CD4-positive, alpha-beta T cell treated with Interleukin-15 for 4 hours (primary cell): Measurements from ENCODE around the gene SAMD8.
"Not testable (repeated sequence)": the region's sequence is repeated elsewhere in the genome, so short reads cannot be mapped to it uniquely, and the experiment has no call there.

Source experiments
- DNase-seq: peaks from one replicate; pipeline ENCODE4 v3.0.0-alpha.2; 2020; ENCODE audit warnings: low spot score

Gene SAMD8

DNA sequence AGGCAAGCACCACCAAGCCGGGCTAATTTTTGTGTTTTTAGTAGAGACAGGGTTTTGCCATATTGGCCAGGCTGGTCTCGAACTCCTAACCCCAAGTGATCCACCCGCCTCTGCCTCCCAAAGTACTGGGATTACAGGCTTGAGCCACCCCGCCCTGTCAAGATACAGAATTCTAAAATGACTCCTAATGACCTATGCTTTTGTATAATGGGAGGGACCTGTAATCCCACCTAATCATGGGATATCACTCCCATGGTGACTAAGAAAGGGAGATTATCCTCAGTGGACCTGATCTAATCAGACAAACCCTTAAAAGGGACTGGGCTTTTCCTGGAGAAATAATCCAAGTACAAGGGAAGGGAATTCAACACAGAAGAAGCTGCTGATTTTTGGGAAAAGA is 28.8 kb downstream of the SAMD8 start:
- DNase-seq, result no peak

DNA sequence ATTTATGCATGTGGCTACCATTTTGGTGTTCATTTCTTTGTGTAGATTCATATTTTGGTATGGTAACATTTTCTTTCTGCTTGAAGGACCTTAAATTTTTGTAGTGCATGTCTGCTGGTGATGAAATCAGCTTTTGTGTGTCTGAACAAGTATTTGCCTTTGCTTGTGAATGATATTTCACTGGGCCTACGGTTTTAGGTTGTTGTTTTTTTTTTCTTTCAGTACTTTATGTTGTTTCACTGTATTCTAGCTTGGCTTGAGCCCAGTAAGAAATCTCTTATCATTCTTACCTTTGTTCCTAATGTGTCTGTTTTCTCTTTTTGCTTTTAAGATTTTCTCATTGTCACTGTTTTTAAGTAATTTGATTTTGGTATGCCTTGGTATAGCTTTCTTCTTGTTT is 31.9 kb downstream of the SAMD8 start:
- no peak for DNase-seq

DNA sequence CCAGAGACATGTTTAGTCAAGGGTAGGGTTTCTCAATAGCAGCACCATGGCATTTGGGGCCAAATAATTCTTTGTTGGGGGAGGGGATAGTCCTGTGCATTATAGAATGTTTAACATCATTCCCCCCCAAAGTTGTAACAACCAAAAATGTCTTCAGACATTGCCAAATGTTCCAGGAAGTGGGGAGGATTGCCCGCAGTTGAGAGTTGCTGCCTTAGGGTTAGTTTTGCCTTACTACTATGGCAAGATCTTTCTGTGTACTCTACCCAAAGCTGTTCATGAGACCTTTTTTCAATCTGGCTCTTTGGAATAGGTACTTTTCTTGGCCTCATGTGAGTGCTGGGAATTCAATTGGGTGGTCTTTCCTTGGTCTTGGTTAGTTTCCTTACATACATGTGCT is 34.1 kb downstream of the SAMD8 start:
- no peak for DNase-seq

DNA sequence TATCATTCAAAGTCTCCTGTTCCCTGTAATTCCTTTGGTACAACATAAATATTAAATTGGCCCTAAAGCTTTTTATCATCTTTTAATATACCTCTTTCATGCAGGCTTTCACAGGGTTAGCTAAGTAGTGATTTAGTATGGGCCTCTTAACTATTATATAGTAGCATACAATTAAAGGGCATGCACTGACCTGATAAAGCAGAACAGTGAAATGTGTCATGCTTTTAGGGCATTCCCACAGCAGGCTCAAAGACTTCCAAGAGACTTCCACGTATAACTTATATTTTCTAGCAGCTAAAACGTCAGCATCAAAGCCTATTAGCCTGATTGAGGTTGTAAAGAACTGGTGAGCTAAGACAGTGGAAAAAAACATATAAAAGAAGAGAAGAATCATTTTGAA is 35.3 kb downstream of the SAMD8 start:
- no peak for DNase-seq

DNA sequence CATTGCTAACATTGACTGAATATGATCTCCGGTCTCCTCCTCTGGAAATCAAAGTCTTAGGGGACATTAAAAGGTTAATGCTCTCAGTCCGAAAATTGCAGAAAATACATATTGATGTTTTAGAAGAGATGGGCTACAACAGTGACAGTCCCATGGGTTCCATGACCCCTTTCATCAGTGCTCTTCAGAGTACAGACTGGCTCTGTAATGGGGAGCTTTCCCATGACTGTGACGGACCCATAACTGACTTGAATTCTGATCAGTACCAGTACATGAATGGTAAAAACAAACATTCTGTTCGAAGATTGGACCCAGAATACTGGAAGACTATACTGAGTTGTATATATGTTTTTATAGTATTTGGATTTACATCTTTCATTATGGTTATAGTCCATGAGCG is 39.2 kb downstream of the SAMD8 start:
- DNase-seq, result no peak

DNA sequence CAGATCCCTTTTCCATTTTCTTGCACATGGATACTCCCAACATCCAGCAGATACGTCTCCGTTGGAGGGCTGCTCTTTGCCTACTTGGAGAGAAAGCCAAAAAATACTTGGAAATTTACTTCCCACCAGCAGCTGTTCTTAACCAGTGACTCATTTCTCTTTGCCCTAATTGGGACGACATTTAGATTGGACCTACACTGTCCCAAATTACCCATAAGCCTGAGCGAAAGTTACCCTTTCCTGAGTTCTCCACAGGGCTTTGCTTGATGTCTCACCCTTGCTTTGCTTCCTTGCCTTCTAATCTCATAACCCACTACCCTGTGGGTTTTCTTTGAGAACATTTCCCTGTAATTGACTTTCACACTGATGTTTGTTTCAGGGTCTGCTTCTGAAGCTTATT is 48.1 kb downstream of the SAMD8 start:
- DNase-seq, result no peak

DNA sequence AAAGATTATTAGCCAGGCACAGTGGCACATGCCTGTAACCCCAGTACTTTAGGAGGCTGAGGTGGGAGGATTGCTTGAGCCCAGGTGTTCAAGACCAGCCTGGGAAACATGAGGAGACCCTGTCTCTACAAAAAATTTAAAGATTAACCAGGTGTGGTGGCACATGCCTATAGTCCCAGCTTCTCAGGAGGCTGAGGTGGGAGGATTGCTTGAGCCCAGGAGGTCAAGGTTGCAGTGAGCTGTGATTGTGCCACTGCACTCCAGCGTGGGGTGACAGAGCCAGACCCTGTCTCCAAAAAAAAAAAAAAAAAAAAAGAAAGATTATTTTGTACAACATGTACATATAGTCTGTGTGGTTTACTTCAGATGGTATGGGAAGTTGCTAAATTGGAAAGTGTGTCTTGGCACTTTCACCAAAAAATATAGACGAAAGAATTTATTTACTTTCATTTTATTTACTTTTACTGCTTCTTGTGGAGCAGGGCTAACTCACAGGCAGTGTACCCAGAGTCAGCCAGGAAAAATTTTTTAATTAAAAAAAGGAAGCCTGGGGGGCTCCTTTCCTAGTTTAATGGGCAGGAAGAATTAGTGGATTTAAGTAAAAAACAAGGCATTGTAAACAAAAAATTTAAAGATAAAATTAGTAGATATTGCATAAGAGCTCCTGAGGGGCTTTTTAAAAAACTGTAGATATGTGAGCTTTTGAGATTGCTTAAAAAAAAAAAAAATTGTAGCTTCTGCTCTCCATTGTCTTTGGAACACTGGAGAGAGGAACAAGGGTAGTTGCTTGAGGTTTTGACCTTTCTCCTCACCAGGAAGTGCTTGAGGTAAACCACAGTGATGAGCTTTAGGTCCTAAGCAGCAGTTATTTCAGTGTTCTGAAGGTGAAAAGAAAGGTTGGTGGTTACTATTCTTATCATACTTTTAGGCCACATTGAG is 54.5 kb downstream of the SAMD8 start:
- peak; percentile 27 for DNase-seq

DNA sequence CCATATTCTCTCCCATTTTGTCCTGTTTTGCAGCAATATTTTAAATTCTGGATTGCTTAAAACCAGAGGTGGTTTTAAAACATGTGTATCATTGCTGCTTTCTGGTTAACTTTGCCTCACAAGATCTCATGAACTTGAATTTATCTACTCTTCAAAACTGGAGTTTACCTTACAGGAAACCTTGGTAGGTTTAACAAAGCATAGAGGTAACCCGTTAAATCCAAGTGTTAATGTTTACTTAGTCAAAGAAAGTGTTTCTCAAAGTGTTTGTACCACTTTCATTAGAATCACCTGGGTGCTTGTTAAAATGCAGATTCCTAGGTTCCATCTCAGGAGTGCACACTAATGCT is 55.1 kb downstream of the SAMD8 start:
- no peak for DNase-seq

DNA sequence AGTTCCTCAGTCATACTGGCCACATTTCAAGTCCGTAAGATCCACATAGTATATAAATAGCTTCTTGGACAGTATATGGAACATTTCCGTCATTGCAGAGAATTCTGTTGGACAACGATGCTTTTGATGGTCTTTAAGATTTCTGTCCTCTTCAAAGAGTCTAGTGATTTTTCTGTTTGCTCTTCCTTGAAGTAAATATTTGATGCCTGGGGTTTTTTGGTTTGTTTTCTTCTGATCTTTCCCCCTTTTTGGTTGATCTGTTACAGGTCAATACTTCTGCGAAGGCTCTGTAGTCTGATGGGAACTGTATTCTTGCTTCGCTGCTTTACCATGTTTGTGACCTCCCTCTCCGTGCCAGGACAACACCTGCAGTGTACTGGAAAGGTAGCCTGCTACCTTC is 56.8 kb downstream of the SAMD8 start:
- DNase-seq, result no peak

DNA sequence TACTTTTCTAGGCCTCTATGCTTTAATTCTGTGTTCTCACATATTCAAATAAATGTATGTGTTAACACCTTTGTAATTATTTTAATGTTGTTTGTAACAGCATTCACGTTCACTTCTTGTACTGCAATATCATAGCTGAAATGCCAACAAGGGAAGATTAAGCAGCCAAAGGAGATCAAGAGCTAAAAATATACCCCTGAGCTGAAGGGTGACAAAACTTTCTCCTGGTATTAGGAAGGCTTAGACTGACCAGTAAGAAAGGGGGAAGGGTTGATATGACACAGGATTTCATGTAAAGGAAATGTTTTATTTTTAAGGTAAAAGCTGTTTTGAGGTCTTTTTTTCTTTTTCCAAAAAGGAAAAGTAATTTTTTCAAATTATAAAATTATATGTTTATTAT is 58.8 kb downstream of the SAMD8 start:
- DNase-seq, result no peak

DNA sequence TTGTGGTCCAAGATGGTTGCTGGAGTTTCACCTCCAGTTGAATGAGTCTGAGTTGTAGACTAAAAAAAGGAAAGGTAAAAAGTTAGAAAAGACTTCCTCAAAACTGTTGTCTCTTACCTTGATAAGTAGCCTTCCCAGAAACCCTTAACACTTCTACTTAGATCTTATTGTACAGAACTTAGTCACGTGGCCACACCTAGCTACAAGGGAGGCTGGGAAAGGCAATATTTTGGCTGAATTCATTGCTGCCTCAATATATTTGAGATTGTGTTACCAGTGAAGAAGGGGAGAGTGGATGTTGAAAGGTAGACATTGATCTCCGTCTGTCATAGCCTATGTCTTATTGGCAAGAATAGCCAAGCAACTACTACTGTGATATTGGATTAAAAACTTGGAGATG is 63.6 kb downstream of the SAMD8 start:
- DNase-seq, result no peak

DNA sequence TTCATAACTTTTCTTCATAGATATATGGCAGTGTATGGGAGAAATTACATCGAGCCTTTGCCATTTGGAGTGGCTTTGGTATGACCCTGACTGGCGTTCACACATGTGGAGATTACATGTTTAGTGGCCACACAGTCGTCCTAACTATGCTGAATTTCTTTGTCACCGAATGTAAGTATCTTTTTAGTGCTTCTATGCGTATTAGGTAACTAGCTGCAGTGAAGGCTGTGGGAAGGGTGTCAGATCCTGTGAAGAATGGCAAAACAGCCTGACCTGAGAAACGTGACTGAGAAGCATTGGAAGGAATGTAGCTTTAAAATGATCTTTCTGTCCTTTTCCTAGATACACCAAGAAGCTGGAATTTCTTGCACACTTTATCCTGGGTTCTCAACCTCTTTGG is 64.6 kb downstream of the SAMD8 start:
- DNase-seq, result no peak

DNA sequence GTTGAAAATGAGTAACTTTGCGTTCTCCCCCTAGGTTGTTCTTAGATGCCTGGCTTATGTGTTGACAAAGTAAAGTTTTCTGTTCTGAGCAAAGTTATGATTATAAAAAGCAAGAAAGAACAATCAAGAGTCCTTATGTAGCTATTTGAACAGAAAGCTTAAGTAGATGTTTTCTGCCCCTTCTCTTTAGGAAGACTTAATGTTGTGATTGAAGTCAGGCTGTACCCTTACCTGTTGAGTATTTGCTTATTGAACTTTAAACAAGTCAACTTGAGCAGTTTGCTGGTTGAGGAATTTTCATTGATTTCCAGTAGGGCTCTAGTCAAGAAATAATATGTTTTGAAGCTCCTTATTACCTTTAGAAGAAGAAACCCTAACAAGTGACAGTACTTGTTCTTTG is 65.3 kb downstream of the SAMD8 start:
- no peak for DNase-seq

DNA sequence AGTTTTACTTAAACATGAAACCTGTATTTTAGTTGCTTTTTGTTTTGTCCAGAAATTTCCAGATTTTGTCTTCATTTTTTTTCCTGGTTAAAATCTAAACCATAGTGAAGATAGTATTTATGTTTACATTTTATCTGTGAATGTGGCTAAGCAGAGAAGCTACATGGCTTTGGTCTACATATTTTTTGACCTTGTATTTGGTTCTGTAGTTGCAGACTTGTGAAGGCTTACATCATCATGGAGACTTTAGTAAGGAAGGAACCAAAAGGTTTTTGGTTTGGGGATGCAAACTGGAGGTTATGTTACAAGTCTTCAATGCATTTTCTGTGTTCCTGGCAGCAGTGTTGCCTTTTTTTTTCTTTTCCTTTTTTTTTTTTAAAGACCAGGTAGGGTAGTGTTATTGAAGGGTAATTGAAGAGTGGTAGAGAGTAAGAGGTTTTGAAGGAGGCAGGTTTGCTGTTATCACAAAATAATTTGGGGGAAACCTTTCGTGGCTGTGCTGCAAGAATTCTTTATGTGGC is 68.3 kb downstream of the SAMD8 start:
- no peak for DNase-seq

DNA sequence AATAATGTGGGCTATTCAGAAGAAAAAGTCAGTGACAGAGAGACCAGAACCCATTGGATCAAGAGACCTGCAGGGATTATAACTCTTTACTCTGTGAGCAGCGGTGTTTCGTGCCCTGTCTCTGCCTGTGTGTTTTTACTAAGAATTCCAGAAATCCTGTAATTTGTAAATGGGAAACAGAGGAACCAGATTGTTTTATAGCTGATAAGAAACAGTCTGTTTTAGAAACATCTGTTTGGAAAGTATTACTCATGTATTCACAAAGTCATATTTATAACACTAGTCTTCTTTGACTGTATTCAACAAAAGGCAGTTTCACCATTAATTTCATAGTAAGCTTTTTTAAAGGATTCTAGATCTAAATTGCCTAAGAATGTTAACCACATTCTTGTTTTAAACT is 69.1 kb downstream of the SAMD8 start:
- no peak for DNase-seq

DNA sequence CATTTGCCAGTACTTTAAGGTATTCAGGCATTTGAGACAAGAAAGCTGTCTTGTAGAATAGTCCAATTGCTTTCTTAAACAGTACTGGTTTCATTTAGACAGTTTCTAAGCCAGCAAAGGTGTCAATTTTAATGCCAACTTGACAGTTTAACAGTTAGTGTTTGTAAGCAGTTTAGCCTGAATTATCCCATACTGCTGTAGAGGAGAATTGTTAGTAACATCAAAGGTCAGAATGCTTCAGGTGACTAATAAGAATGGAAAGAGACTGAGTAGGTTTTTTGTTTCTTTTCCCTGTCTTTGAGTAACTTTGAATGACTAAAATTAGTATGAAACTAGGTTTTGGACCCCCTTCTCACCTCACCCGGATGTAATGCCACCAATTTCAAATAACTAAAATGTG is 69.6 kb downstream of the SAMD8 start:
- no peak for DNase-seq

DNA sequence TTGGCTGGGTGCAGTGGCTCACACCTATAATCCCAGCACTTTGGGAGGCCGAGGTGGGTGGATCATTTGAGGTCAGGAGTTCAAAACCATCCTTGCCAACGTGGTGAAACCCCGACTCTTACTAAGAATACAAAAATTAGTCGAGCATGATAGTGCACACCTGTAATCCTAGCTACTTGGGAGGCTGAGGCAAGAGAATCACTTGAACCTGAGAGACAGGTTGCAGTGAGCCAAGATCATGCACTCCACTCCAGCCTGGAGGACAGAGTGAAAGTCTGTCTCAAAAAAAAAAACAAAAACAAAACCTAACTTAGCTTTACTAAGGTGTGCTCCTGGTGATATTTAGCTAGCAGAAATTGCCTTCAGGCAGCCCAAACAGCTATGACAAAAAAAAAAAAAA is 74.9 kb downstream of the SAMD8 start:
- no peak for DNase-seq

DNA sequence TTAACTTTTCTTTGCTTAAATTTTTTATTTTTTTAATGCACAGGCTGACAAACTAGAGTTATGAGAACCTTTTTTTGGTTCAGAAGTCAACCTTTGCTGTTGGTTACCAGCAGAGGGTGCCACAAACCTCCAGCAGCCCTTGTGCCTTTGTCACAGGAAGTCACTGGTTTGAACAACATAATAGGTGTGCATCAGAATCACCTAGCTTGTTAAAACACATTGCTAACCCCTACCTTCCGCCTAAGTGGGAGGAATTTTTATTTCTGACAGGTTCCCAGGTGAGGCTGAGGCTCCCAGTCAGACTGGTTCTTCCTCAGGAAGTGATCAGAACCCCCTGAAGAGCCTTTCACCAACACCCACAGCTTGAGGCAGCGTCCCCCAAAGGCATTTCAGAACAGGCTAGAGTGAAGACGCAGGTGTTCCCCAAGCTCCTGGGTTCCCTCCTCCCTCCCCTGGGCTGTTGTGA is 76.5 kb downstream of the SAMD8 start:
- peak; percentile 78 for DNase-seq

DNA sequence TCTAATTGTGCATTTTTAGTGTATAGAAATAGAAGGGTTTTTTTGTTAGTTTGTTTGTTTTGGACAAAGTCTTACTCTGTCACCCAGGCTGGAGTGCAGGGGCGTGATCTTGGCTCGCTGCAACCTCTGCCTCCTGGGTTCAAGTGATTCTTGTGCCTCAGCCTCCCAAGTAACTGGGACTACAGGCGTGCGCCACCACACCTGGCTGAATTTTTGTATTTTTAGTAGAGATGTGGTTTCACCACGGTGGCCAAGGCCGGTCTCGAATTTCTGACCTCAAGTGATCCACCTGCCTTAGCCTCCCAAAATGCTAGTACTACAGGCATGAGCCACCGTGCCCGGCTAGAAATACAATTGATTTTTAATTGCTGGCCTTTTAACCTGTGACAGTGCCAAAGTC is 77.1 kb downstream of the SAMD8 start:
- DNase-seq, result not testable (repeated sequence)

DNA sequence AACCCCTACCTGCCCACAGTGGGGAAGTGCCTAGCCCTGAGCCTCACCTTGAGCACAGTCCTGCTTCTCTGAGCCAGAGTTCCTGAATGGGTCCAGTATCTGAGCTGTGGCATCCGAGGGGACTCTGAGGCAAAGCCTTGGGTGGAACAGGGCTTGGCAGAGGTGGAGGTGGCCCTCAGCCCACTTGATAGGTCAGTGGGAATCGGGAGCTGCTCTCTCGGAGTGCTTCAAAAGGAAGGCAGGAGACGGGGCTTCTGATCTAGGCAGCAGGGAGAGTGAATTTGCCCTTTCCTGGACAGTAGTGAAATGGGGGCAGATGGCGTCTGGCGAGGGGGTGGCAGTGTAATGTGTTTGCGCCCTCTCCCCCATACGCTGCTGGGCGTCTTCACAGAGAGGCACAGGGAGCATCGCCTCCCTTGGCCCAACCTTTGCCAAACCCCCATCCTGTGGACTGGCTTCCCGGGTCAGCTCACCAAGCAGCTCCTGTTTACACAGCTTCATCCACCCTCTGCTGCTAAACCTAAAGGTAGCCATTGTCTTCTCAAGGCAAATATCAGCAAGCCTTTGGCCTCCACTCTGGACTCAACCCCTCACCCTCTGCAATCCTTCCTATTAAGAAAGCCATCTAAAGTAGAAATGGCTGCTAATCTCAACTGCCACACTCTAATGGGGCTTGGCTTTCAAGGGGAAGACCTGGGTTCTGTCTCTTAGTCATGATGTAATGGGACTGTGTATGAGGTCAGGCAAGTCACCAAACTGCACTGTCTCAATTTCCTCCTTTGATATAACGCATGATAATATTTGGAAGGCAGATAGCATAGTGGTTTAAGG is 78.0 kb downstream of the SAMD8 start:
- DNase-seq, result no peak

DNA sequence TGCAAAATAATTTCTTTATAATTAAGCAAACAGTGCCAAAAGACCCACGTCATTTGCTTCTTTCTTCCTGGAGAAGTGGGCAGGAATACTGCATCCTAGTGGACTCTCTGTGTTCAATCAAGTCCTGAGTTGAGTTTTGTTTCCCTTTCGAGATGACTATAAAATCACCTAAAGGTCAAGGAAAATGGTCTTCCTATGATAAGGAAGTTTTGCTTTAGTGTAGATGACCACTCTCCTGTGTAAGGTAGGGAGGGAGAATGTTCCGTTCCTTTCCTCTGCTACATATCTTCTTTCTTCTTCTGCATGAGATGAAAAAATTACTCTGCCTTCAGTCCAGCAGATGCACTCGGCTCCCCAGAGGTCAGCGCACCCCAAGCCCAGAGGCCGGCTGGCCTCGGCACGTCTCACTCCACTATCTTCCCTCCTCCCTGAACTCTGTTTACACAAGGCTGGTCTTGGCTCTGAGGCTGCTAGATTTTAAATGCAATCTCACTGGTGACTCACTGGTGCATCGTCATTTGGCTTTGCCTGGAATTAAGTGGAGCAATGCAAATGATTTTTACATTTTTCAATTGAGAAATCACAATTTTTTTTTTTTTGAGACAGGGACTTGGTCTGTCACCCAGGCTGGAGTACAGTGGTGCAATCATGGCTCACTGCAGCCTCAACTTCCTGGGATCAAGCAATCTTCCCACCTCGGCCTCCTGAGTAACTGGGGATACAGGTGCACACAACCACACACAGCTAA is 80.5 kb downstream of the SAMD8 start:
- no peak for DNase-seq

DNA sequence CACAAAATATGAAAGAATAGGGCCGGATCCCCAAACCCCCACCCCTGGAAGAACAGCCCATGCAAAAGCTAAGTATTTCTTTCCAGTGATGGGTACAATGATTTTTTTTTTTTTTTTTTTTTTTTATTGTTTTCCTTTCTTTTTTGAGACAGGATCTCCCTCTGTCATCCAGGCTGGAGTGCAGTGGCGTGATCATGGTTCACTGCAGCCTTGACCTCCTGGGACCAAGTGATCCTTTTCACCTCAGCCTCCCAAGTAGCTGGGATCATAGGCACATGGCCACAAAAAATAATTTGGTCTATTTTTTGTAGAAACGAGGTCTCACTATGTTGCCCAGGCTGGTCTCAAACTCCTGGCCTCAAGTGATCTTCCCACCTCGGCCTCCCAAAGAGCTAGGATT is 83.2 kb downstream of the SAMD8 start:
- not testable (repeated sequence) for DNase-seq
